ENCODE results near the gene RIT2.

RIT2 gene

GRCh38 chr18:43001821-43002220 is 113.7 kb downstream of the RIT2 start:
- no peak for DNase-seq (ENCODE audit: insufficient read length, low spot score)
- no peak for FAIRE-seq
- TF ChIP-seq TAF1 (IDR thresholded peaks at IDR 0.05; ENCODE audit: low read depth, low read length) (no peak), POLR2AphosphoS5 (IDR thresholded peaks at IDR 0.05; ENCODE audit: low read depth, low read length) (no peak), POU2F2 (IDR thresholded peaks at IDR 0.05; ENCODE audit: low read depth, low read length) (no peak), POLR2A (IDR thresholded peaks at IDR 0.05; ENCODE audit: low read depth, low read length) (no peak), PAX5 (IDR thresholded peaks at IDR 0.05; ENCODE audit: insufficient read depth, low read length, severe bottlenecking) (no peak), SPI1 (IDR thresholded peaks at IDR 0.05; ENCODE audit: low read depth, low read length) (no peak)

GRCh38 chr18:42996824-42997223 is 118.7 kb downstream of the RIT2 start:
- DNase-seq (ENCODE audit: insufficient read length, low spot score): no peak
- TF ChIP-seq SPI1 (IDR thresholded peaks at IDR 0.05; ENCODE audit: low read depth, low read length): no peak
- TF ChIP-seq PAX5 (IDR thresholded peaks at IDR 0.05; ENCODE audit: insufficient read depth, low read length, severe bottlenecking): no peak
- no peak for TF ChIP-seq TAF1 (IDR thresholded peaks at IDR 0.05; ENCODE audit: low read depth, low read length)
- TF ChIP-seq POU2F2 (IDR thresholded peaks at IDR 0.05; ENCODE audit: low read depth, low read length): no peak
- TF ChIP-seq POLR2A (IDR thresholded peaks at IDR 0.05; ENCODE audit: low read depth, low read length): no peak
- TF ChIP-seq POLR2AphosphoS5 (IDR thresholded peaks at IDR 0.05; ENCODE audit: low read depth, low read length): no peak
- no peak for FAIRE-seq

GRCh38 chr18:42980426-42980825 is 135.1 kb downstream of the RIT2 start:
- TF ChIP-seq POLR2A (IDR thresholded peaks at IDR 0.05; ENCODE audit: low read depth, low read length): no peak
- no peak for TF ChIP-seq PAX5 (IDR thresholded peaks at IDR 0.05; ENCODE audit: insufficient read depth, low read length, severe bottlenecking)
- TF ChIP-seq TAF1 (IDR thresholded peaks at IDR 0.05; ENCODE audit: low read depth, low read length): no peak
- no peak for TF ChIP-seq SPI1 (IDR thresholded peaks at IDR 0.05; ENCODE audit: low read depth, low read length)
- no peak for TF ChIP-seq POU2F2 (IDR thresholded peaks at IDR 0.05; ENCODE audit: low read depth, low read length)
- no peak for TF ChIP-seq POLR2AphosphoS5 (IDR thresholded peaks at IDR 0.05; ENCODE audit: low read depth, low read length)
- FAIRE-seq (no peak), DNase-seq (ENCODE audit: insufficient read length, low spot score) (no peak)

GRCh38 chr18:42977982-42978637 is 137.4 kb downstream of the RIT2 start:
- TF ChIP-seq TAF1 (IDR thresholded peaks at IDR 0.05; ENCODE audit: low read depth, low read length): no peak
- no peak for TF ChIP-seq POLR2AphosphoS5 (IDR thresholded peaks at IDR 0.05; ENCODE audit: low read depth, low read length)
- no peak for TF ChIP-seq PAX5 (IDR thresholded peaks at IDR 0.05; ENCODE audit: insufficient read depth, low read length, severe bottlenecking)
- TF ChIP-seq POLR2A (IDR thresholded peaks at IDR 0.05; ENCODE audit: low read depth, low read length): no peak
- no peak for TF ChIP-seq SPI1 (IDR thresholded peaks at IDR 0.05; ENCODE audit: low read depth, low read length)
- TF ChIP-seq POU2F2 (IDR thresholded peaks at IDR 0.05; ENCODE audit: low read depth, low read length): no peak
- FAIRE-seq (no peak), DNase-seq (ENCODE audit: insufficient read length, low spot score) (no peak)

- DNase-seq (ENCODE audit: insufficient read length, low spot score) (no peak), FAIRE-seq (no peak)
- TF ChIP-seq PAX5 (IDR thresholded peaks at IDR 0.05; ENCODE audit: insufficient read depth, low read length, severe bottlenecking) (no peak), SPI1 (IDR thresholded peaks at IDR 0.05; ENCODE audit: low read depth, low read length) (no peak), POLR2A (IDR thresholded peaks at IDR 0.05; ENCODE audit: low read depth, low read length) (no peak), POU2F2 (IDR thresholded peaks at IDR 0.05; ENCODE audit: low read depth, low read length) (no peak), POLR2AphosphoS5 (IDR thresholded peaks at IDR 0.05; ENCODE audit: low read depth, low read length) (no peak), TAF1 (IDR thresholded peaks at IDR 0.05; ENCODE audit: low read depth, low read length) (no peak)
Observed at GRCh38 chr18:42976869-42977590, 138.5 kb downstream of the RIT2 start.

- no peak for TF ChIP-seq POLR2AphosphoS5 (IDR thresholded peaks at IDR 0.05; ENCODE audit: low read depth, low read length)
- FAIRE-seq (no peak), DNase-seq (ENCODE audit: insufficient read length, low spot score) (no peak)
Observed at GRCh38 chr18:42969366-42969765, 146.1 kb downstream of the RIT2 start.

GRCh38 chr18:42961298-42961697 is 154.2 kb downstream of the RIT2 start:
- DNase-seq (ENCODE audit: insufficient read length, low spot score): no peak
- no peak for FAIRE-seq
- TF ChIP-seq POLR2A (IDR thresholded peaks at IDR 0.05; ENCODE audit: low read depth, low read length): no peak
- no peak for TF ChIP-seq POLR2AphosphoS5 (IDR thresholded peaks at IDR 0.05; ENCODE audit: low read depth, low read length)
- no peak for TF ChIP-seq TAF1 (IDR thresholded peaks at IDR 0.05; ENCODE audit: low read depth, low read length)
- TF ChIP-seq POU2F2 (IDR thresholded peaks at IDR 0.05; ENCODE audit: low read depth, low read length): no peak

GRCh38 chr18:42959528-42959927 is 156.0 kb downstream of the RIT2 start:
- DNase-seq (ENCODE audit: insufficient read length, low spot score) (no peak), FAIRE-seq (no peak)
- TF ChIP-seq POU2F2 (IDR thresholded peaks at IDR 0.05; ENCODE audit: low read depth, low read length) (no peak), TAF1 (IDR thresholded peaks at IDR 0.05; ENCODE audit: low read depth, low read length) (no peak), POLR2A (IDR thresholded peaks at IDR 0.05; ENCODE audit: low read depth, low read length) (no peak), PAX5 (IDR thresholded peaks at IDR 0.05; ENCODE audit: insufficient read depth, low read length, severe bottlenecking) (no peak), POLR2AphosphoS5 (IDR thresholded peaks at IDR 0.05; ENCODE audit: low read depth, low read length) (no peak), SPI1 (IDR thresholded peaks at IDR 0.05; ENCODE audit: low read depth, low read length) (no peak)

- no peak for TF ChIP-seq TAF1 (IDR thresholded peaks at IDR 0.05; ENCODE audit: low read depth, low read length)
- FAIRE-seq (no peak), DNase-seq (ENCODE audit: insufficient read length, low spot score) (no peak)
Observed at GRCh38 chr18:42958353-42958752, 157.1 kb downstream of the RIT2 start.

- TF ChIP-seq PAX5 (IDR thresholded peaks at IDR 0.05; ENCODE audit: insufficient read depth, low read length, severe bottlenecking): no peak
- TF ChIP-seq TAF1 (IDR thresholded peaks at IDR 0.05; ENCODE audit: low read depth, low read length): no peak
- no peak for TF ChIP-seq SPI1 (IDR thresholded peaks at IDR 0.05; ENCODE audit: low read depth, low read length)
- DNase-seq (ENCODE audit: insufficient read length, low spot score) (no peak), FAIRE-seq (no peak)
Observed at GRCh38 chr18:42956287-42956686, 159.2 kb downstream of the RIT2 start.

Data from GM12891 (cell line).